ENCODE measurements around the gene POP5.
"Not testable (repeated sequence)": the region's sequence is repeated elsewhere in the genome, so short reads cannot be mapped to it uniquely, and the experiment has no call there.

The POP5 gene

GRCh38 chr12:120534203-120534702, 46.9 kb downstream of the POP5 start, which contains the start of gene RNF10:
RNF10 (plus strand) TSS chr12:120534356; CDS start chr12:120534812, 456 bp downstream.
- TF ChIP-seq EZH2 (IDR thresholded peaks at IDR 0.05; ENCODE audit: borderline replicate concordance, low read length) = no peak
- no peak for TF ChIP-seq CTCF (IDR thresholded peaks at IDR 0.05; ENCODE audit: low read length)
- Histone ChIP-seq H2AFZ (ENCODE audit: low read length) (peak within 1 kb of the TSS; percentile 31; the same call in 1 of the 2 replicates), H3K4me3 (ENCODE audit: low read depth, low read length, poor library complexity, severe bottlenecking) (peak within 1 kb of the TSS; percentile 90), H4K20me1 (ENCODE audit: insufficient read depth, low read length) (no peaks in the 10 kb centered on the region), H3K79me2 (ENCODE audit: insufficient read depth, low read length) (peaks cover 44% of the 10 kb centered on the region), H3K27ac (ENCODE audit: low read depth, low read length, poor library complexity, severe bottlenecking) (peak within 1 kb of the TSS; percentile 78), H3K36me3 (ENCODE audit: insufficient read depth, low read length) (peaks cover 21% of the 10 kb centered on the region), H3K9me3 (ENCODE audit: low read length) (no peaks in the 10 kb centered on the region), H3K4me1 (ENCODE audit: insufficient read depth, low read length, severe bottlenecking) (peaks cover 60% of the 10 kb centered on the region), H3K27me3 (ENCODE audit: insufficient read depth, low read length) (no peaks in the 10 kb centered on the region), H3K9me2 (ENCODE audit: low read depth, low read length) (no peaks in the 10 kb centered on the region), H3F3A (ENCODE audit: insufficient read depth, low read length) (0 out of 2 replicates have a peak, but pooled peaks cover 10% of the 10 kb centered on the region), H3K9ac (ENCODE audit: low read length) (peak within 1 kb of the TSS; percentile 88), H3K4me2 (ENCODE audit: low read length) (peak within 1 kb of the TSS; percentile 96)

- TF ChIP-seq CTCF (IDR thresholded peaks at IDR 0.05; ENCODE audit: low read length) = no peak
- no peak for TF ChIP-seq EZH2 (IDR thresholded peaks at IDR 0.05; ENCODE audit: borderline replicate concordance, low read length)
- Histone ChIP-seq H4K20me1 (ENCODE audit: insufficient read depth, low read length) (no peaks in the 10 kb centered on the region), H3K9me2 (ENCODE audit: low read depth, low read length) (no peaks in the 10 kb centered on the region)
These were observed 48.4 kb downstream of the POP5 start for GRCh38 chr12:120532701-120533238.

GRCh38 chr12:120530418-120530761, 50.8 kb downstream of the POP5 start:
- not testable (repeated sequence) for H3K9ac ChIP-seq (ENCODE audit: low read length); H3K36me3 ChIP-seq (ENCODE audit: insufficient read depth, low read length); H3K27ac ChIP-seq (ENCODE audit: low read depth, low read length, poor library complexity, severe bottlenecking)

More at GRCh38 chr12:120532701-120533238, 48.4 kb downstream of the POP5 start:
- peaks cover 29% of the 10 kb centered on the region for H3K79me2 ChIP-seq (ENCODE audit: insufficient read depth, low read length)
- no peaks in the 10 kb centered on the region for H3K27me3 ChIP-seq (ENCODE audit: insufficient read depth, low read length)
- no peaks in the 10 kb centered on the region for H3K9me3 ChIP-seq (ENCODE audit: low read length)
- H3K36me3 ChIP-seq (ENCODE audit: insufficient read depth, low read length) = peaks cover 8% of the 10 kb centered on the region; the same call in 1 of the 2 replicates
- H3K4me3 ChIP-seq (ENCODE audit: low read depth, low read length, poor library complexity, severe bottlenecking) = no peak overlapping the region
- H3K27ac ChIP-seq (ENCODE audit: low read depth, low read length, poor library complexity, severe bottlenecking) = peak overlapping the region; percentile 78
- H3K4me2 ChIP-seq (ENCODE audit: low read length) = no peak overlapping the region
- 0 out of 2 replicates have a peak, but pooled peaks cover 10% of the 10 kb centered on the region for H3F3A ChIP-seq (ENCODE audit: insufficient read depth, low read length)
- H3K9ac ChIP-seq (ENCODE audit: low read length) = no peak overlapping the region
- H2AFZ ChIP-seq (ENCODE audit: low read length) = no peak overlapping the region
- peaks cover 51% of the 10 kb centered on the region for H3K4me1 ChIP-seq (ENCODE audit: insufficient read depth, low read length, severe bottlenecking)

More at GRCh38 chr12:120530418-120530761, 50.8 kb downstream of the POP5 start:
- H3K9me2 ChIP-seq (ENCODE audit: low read depth, low read length); H3K9me3 ChIP-seq (ENCODE audit: low read length); H2AFZ ChIP-seq (ENCODE audit: low read length); H3K79me2 ChIP-seq (ENCODE audit: insufficient read depth, low read length); H3K27me3 ChIP-seq (ENCODE audit: insufficient read depth, low read length); H4K20me1 ChIP-seq (ENCODE audit: insufficient read depth, low read length); H3K4me3 ChIP-seq (ENCODE audit: low read depth, low read length, poor library complexity, severe bottlenecking): not testable (repeated sequence)
- H3F3A ChIP-seq (ENCODE audit: insufficient read depth, low read length) = 0 out of 2 replicates have a peak, but pooled peaks cover 10% of the 10 kb centered on the region
- peak overlapping the region; percentile 100; the same call in 1 of the 2 replicates for H3K4me2 ChIP-seq (ENCODE audit: low read length)
- H3K4me1 ChIP-seq (ENCODE audit: insufficient read depth, low read length, severe bottlenecking) = peaks cover 29% of the 10 kb centered on the region
